HCT116 (cell line): ENCODE results near the gene TAS2R7. TPM values are rescaled to one million over a fixed set of nuclear protein-coding genes. Genes with fewer than 3 reads are reported as not detected.

Experiments
- ATAC-seq: fragments of 200-7000 bp; cut with Tn5 transposase; 2 replicates; pipeline ENCODE4 v1.9.1; 2020; ENCODE audit warnings: mild to moderate bottlenecking, moderate library complexity
- BruUV-seq: library from RNA; stranded (reverse); fragments of 400-500 nt; replicated peaks from 2 replicates; lab custom pipeline; 2021; lab: Mats Ljungman, UMichigan
- CTCF ChIA-PET: fragments of 300-600 bp; sonication (Branson Sonifier 250); formaldehyde crosslinking; loops from one replicate; lab custom pipeline; 2021; ENCODE audit warnings: antibody characterized with exemption; lab: Charles Lee
- POLR2A ChIA-PET: fragments of 300-600, 350-600 bp; sonication (Branson Sonifier 250); formaldehyde crosslinking; loops from one replicate; lab custom pipeline; 2021; ENCODE audit warnings: antibody characterized with exemption; lab: Charles Lee
- RAD21 ChIA-PET, 2 experiments: fragments of 300-600 bp; sonication (Branson Sonifier 250); formaldehyde crosslinking; loops; one replicate each; lab custom pipeline; 2023; ENCODE audit warnings: low total read pairs in 2 of 2; ENCODE audit not compliant: uncharacterized antibody in 2 of 2, unreplicated experiment in 2 of 2, low non-redundant PET in 1 of 2; lab: Charles Lee
- DNase-seq: peaks from one replicate; pipeline ENCODE4 v3.0.0-alpha.2; 2010; ENCODE audit warnings: low read depth, low spot score
- H2AFZ ChIP-seq: fragments of 200-600 bp; shearing (Covaris generic), sonication (generic); 2 replicates; pipeline ENCODE4 v1.6.1; 2017; ENCODE audit warnings: low read depth, mixed run types, mixed read lengths, antibody characterized with exemption, low read length; ENCODE audit not compliant: poor library complexity, severe bottlenecking
- H3K27ac ChIP-seq: 2 replicates; pipeline ENCODE4 v1.5.1; 2012; ENCODE audit warnings: low read depth, low read length
- H3K27me3 ChIP-seq: fragments of 200-600 bp; sonication (generic); 2 replicates; pipeline ENCODE4 v1.6.1; 2016; ENCODE audit warnings: mixed run types, low read length, mixed read lengths; ENCODE audit not compliant: insufficient read depth
- H3K36me3 ChIP-seq, 2 experiments: fragments of 200-500 bp in 1 of 2; fragments of 200-600 bp in 1 of 2; sonication (Bioruptor generic) in 1 of 2; sonication (generic) in 1 of 2; 2 replicates each; pipeline versions ENCODE4 v1.5.1 to v1.6.1; 2014 to 2016; ENCODE audit warnings: low read length in 2 of 2, inconsistent platforms in 1 of 2, mixed read lengths in 1 of 2, mixed run types in 1 of 2; ENCODE audit not compliant: insufficient read depth in 2 of 2, control insufficient read depth in 1 of 2
- H3K4me1 ChIP-seq, 2 experiments: fragments of 200-600 bp in 1 of 2; sonication (generic) in 1 of 2; 2 replicates each; pipeline versions ENCODE4 v1.5.1 to v1.6.1; 2012 to 2017; ENCODE audit warnings: low read length in 2 of 2, inconsistent platforms in 1 of 2, mild to moderate bottlenecking in 1 of 2, mixed read lengths in 1 of 2, mixed run types in 1 of 2, moderate library complexity in 1 of 2; ENCODE audit not compliant: insufficient read depth in 2 of 2, control insufficient read depth in 1 of 2
- H3K4me2 ChIP-seq: fragments of 200-600 bp; sonication (generic); 2 replicates; pipeline ENCODE4 v1.6.1; 2017; ENCODE audit warnings: mixed run types, low read length, mixed read lengths
- H3K4me3 ChIP-seq, 2 experiments: fragments of 200-600 bp in 1 of 2; sonication (generic) in 1 of 2; replicated peaks in 1 of 2; 2 replicates each; pipeline ENCODE4 v1.5.1; 2011 to 2016; ENCODE audit warnings: low read length in 2 of 2, control low read depth in 1 of 2, low read depth in 1 of 2, mild to moderate bottlenecking in 1 of 2, mixed read lengths in 1 of 2, mixed run types in 1 of 2
- H3K79me2 ChIP-seq: fragments of 200-600 bp; sonication (generic); 2 replicates; pipeline ENCODE4 v1.6.1; 2017; ENCODE audit warnings: mild to moderate bottlenecking, mixed run types, low read length, moderate library complexity, mixed read lengths; ENCODE audit not compliant: insufficient read depth
- H3K9ac ChIP-seq: fragments of 200-600 bp; sonication (generic); 2 replicates; pipeline ENCODE4 v1.6.1; 2016; ENCODE audit warnings: low read length, mixed read lengths
- H3K9me2 ChIP-seq: fragments of 200-600 bp; sonication (generic), shearing (Covaris generic); 2 replicates; pipeline ENCODE4 v1.6.1; 2017; ENCODE audit warnings: mixed run types, mild to moderate bottlenecking, moderate library complexity; ENCODE audit not compliant: insufficient read depth
- H3K9me3 ChIP-seq, 2 experiments: fragments of 200-500 bp in 1 of 2; fragments of 200-600 bp in 1 of 2; sonication (Bioruptor generic) in 1 of 2; sonication (generic) in 1 of 2; 2 replicates each; pipeline ENCODE4 v1.6.1; 2014 to 2017; ENCODE audit warnings: low read length in 2 of 2, mixed read lengths in 2 of 2, inconsistent platforms in 1 of 2, low read depth in 1 of 2, mild to moderate bottlenecking in 1 of 2, mixed run types in 1 of 2, moderate library complexity in 1 of 2; ENCODE audit not compliant: control insufficient read depth in 1 of 2, insufficient read depth in 1 of 2
- H4K20me1 ChIP-seq: fragments of 200-600 bp; sonication (generic), shearing (Covaris generic); 2 replicates; pipeline ENCODE4 v1.6.1; 2017; ENCODE audit warnings: mixed run types, mild to moderate bottlenecking, moderate library complexity; ENCODE audit not compliant: insufficient read depth
- CBX3 ChIP-seq: IDR thresholded peaks from 2 replicates; pipeline ENCODE4 v1.6.1; 2012; ENCODE audit warnings: low read depth
- EGR1 ChIP-seq: IDR thresholded peaks from 2 replicates; pipeline ENCODE4 v1.6.1; 2012; ENCODE audit warnings: low read depth
- ELF1 ChIP-seq: IDR thresholded peaks from 2 replicates; pipeline ENCODE4 v1.6.1; 2012; ENCODE audit warnings: low read depth, borderline replicate concordance
- EZH2phosphoT487 ChIP-seq: fragments of 200-600 bp; IDR thresholded peaks from 2 replicates; pipeline ENCODE4 v1.6.1; 2018; ENCODE audit warnings: antibody characterized with exemption, borderline replicate concordance
- JUND ChIP-seq: IDR thresholded peaks from 2 replicates; pipeline ENCODE4 v1.6.1; 2012
- MAX ChIP-seq: IDR thresholded peaks from 2 replicates; pipeline ENCODE4 v1.6.1; 2012
- POLR2AphosphoS5 ChIP-seq: IDR thresholded peaks from 2 replicates; pipeline ENCODE4 v1.6.1; 2011; ENCODE audit warnings: mild to moderate bottlenecking, low read depth, low read length, moderate library complexity
- RAD21 ChIP-seq: IDR thresholded peaks from 2 replicates; pipeline ENCODE4 v1.6.1; 2012; ENCODE audit warnings: low read depth, mild to moderate bottlenecking
- SP1 ChIP-seq: IDR thresholded peaks from 2 replicates; pipeline ENCODE4 v1.6.1; 2012; ENCODE audit warnings: low read depth
- SRF ChIP-seq: IDR thresholded peaks from 2 replicates; pipeline ENCODE4 v1.6.1; 2012; ENCODE audit warnings: low read depth
- TCF7L2 ChIP-seq: IDR thresholded peaks from 2 replicates; pipeline ENCODE4 v1.7.0; 2011; ENCODE audit warnings: borderline replicate concordance, inconsistent platforms; ENCODE audit not compliant: insufficient read depth, insufficient read length; ENCODE audit errors: extremely low read depth
- ZBTB33 ChIP-seq: IDR thresholded peaks from 2 replicates; pipeline ENCODE4 v1.6.1; 2011; ENCODE audit warnings: mild to moderate bottlenecking, low read length, moderate library complexity; ENCODE audit not compliant: insufficient replicate concordance; ENCODE audit errors: extremely low read depth
- intact Hi-C: fragments of 100-400 bp; cut with micrococcal nuclease; formaldehyde crosslinking; loops from 2 replicates; pipeline ENCODE4 v1.10.0; 2022
- total RNA-seq: library from RNA; stranded (reverse); gene quantifications from one replicate; pipeline ENCODE4 v1.2.1, GENCODE V29; 2021; ENCODE audit not compliant: unreplicated experiment
- TF ChIP-seq, protein P1 (sequence below), 3 experiments: fragments of 200-600 bp in 1 of 3; sonication (generic) in 1 of 3; IDR thresholded peaks in 2 of 3; conservative IDR thresholded peaks in 1 of 3; 2 replicates each; pipeline ENCODE4 v1.5.1; 2012 to 2017; ENCODE audit warnings: low read depth in 2 of 3, low read length in 2 of 3, antibody characterized with exemption in 1 of 3, borderline replicate concordance in 1 of 3, control low read depth in 1 of 3, mild to moderate bottlenecking in 1 of 3, mixed read lengths in 1 of 3, mixed run types in 1 of 3, moderate library complexity in 1 of 3; ENCODE audit not compliant: insufficient read depth in 1 of 3

TAS2R7 gene
- total RNA-seq, 1 experiment from 2014 or later: not detected

DNA sequence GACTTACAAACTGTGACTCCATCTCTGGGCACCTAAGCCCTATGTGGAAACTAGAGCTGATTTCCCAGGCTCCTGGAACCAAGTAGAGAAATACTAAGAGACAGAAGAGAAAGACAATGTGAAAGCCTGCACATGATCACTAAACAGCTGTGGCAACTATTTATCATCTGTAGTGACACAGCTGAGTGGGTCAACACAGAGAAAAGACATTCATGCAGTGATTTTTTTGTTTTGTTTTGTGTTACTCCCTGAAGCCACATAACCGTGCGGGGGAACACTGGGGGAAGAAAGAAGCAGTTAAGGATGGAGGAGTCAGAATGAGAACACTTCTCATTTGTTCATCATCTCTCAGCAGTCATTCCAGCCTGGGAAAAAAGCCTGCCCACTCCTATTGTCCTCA lies 45.3 kb upstream of the TAS2R7 start:
- CTCF ChIA-PET: no interaction called here
- no TSS peak for BruUV-seq

GRCh38 chr12:10842862-10843261 lies 40.4 kb upstream of the TAS2R7 start:
- ATAC-seq: no peak
- DNase-seq: no peak
- Histone ChIP-seq H2AFZ (no peak overlapping the region), H3K9me3 (no peaks in the 10 kb centered on the region), H3K9ac (no peak overlapping the region), H3K4me3 (no peak overlapping the region), H3K36me3 (no peaks in the 10 kb centered on the region), H3K9me2 (no peaks in the 10 kb centered on the region), H4K20me1 (no peaks in the 10 kb centered on the region), H3K27me3 (no peaks in the 10 kb centered on the region), H3K27ac (no peak overlapping the region), H3K4me1 (no peaks in the 10 kb centered on the region), H3K4me2 (no peak overlapping the region), H3K79me2 (no peaks in the 10 kb centered on the region)
- ChIA-PET RAD21 (no interaction called here), POLR2A (no interaction called here), CTCF (no interaction called here)
- intact Hi-C loops: no loop called here
- TF ChIP-seq EGR1: no peak
- no peak for TF ChIP-seq MAX
- TF ChIP-seq SRF: no peak
- TF ChIP-seq TCF7L2: no peak
- no peak for TF ChIP-seq ELF1
- no peak for TF ChIP-seq SP1
- no peak for TF ChIP-seq ZBTB33
- no peak for TF ChIP-seq EZH2phosphoT487
- TF ChIP-seq, protein P1, sequence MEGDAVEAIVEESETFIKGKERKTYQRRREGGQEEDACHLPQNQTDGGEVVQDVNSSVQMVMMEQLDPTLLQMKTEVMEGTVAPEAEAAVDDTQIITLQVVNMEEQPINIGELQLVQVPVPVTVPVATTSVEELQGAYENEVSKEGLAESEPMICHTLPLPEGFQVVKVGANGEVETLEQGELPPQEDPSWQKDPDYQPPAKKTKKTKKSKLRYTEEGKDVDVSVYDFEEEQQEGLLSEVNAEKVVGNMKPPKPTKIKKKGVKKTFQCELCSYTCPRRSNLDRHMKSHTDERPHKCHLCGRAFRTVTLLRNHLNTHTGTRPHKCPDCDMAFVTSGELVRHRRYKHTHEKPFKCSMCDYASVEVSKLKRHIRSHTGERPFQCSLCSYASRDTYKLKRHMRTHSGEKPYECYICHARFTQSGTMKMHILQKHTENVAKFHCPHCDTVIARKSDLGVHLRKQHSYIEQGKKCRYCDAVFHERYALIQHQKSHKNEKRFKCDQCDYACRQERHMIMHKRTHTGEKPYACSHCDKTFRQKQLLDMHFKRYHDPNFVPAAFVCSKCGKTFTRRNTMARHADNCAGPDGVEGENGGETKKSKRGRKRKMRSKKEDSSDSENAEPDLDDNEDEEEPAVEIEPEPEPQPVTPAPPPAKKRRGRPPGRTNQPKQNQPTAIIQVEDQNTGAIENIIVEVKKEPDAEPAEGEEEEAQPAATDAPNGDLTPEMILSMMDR (IDR thresholded peaks at IDR 0.05 in 2 of 3, conservative IDR thresholded peaks at IDR 0.05 in 1 of 3; ENCODE audit: borderline replicate concordance in 1 of 3, insufficient read depth in 1 of 3, low read depth in 2 of 3, low read length in 2 of 3): no peak
- TF ChIP-seq CBX3: no peak
- TF ChIP-seq POLR2AphosphoS5: no peak
- no TSS peak for BruUV-seq

More for the DNA sequence above, 45.3 kb upstream of the TAS2R7 start:
- H3K9me2 ChIP-seq: no peaks in the 10 kb centered on the region
- H2AFZ ChIP-seq: no peak overlapping the region
- no peaks in the 10 kb centered on the region for H4K20me1 ChIP-seq
- H3K9me3 ChIP-seq: no peaks in the 10 kb centered on the region
- H3K27ac ChIP-seq: no peak overlapping the region
- peaks cover 0 to 9% of the 10 kb centered on the region in 2 experiments; a peak in 1 of 4 replicates for H3K4me1 ChIP-seq
- H3K4me3 ChIP-seq: no peak overlapping the region
- DNase-seq (no peak), ATAC-seq (no peak)
- no peak overlapping the region for H3K4me2 ChIP-seq
- no peak for TF ChIP-seq RAD21
- TF ChIP-seq TCF7L2: no peak
- no peak for TF ChIP-seq JUND
- no peaks in the 10 kb centered on the region for H3K27me3 ChIP-seq
- no peaks in the 10 kb centered on the region for H3K36me3 ChIP-seq
- intact Hi-C loops: no loop called here
- POLR2A ChIA-PET: no interaction called here
- no peak overlapping the region for H3K9ac ChIP-seq
- H3K79me2 ChIP-seq: no peaks in the 10 kb centered on the region
- RAD21 ChIA-PET: no interaction called here
